Mammary microvascular endothelial cell (primary cell): ENCODE data around the gene FFAR2. TPM values are rescaled to one million over a fixed set of nuclear protein-coding genes. Genes with fewer than 3 reads are reported as not detected.

Experiments
- total RNA-seq: library from RNA; depleted of rRNA; stranded (reverse); fragments of >200 nt; gene quantifications from 2 replicates; pipeline ENCODE4 v1.2.3, GENCODE V29; 2015

Gene FFAR2
- not detected in 2 replicates for total RNA-seq

DNA sequence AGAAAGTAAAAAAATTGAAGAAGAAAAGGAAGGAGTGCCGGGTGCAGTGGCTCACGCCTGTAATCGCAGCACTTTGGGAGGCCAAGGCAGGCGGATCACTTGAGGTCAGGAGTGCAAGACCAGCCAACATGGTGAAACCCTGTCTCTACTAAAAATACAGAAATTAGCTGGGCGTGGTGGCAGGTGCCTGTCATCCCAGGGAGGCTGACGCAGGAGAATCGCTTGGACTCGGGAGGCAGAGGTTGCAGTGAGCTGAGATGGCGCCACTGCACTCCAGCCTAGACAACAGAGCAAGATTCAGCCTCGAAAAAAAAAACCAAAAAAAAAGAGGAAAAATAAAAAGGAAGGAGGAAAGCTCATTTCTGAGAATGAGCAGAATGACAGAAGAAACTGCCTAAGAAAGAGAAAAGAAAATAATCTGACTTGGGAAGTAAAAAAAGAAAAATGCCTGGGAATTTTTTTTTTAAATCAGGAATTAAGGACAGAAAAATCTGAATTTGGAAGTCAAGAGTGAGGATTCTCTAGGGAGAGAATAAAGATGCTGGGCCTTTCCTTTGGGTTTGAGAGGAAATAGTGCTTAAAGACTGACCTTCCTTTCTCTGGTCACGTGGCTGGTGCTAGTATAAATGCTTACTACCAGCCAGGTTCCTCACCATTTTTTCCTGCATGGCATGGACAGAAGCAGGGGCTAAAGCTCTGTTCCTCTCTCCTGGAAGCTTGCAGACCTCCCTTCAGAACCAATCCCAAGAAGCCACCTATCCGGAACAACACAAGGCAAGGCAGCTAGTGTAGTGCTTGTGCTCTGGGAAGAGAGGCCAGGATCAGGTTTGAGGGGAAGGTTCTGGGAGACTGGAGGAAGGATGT lies at the start of gene FFAR2:
TSS of gene FFAR2 (plus strand) at position 652 of the 864 bp plus-strand sequence. CDS start 1,458 bp downstream, outside the sequence.

DNA sequence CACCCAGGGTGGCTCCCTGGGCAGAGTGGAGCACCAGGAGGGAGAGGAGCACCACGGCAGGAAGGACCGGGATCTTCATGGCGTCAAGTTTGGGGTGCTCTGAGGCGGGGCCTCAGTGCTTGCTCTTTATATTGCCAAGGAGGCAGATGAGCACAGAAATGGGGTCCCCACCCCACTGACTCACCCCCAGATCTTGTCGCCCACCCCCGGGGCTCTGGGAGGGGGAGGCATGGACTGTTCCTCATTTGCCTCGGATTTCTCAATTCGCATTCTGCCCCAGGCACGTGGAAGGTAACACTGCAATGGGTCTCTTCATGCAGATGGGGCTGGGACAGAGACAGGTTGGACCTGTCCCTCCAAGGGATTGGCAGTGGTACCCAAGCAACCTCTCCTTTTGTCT lies 42.3 kb downstream of the FFAR2 start, which contains the start of gene KRTDAP:
TSS of gene KRTDAP (minus strand) at position 101 of the 400 bp plus-strand sequence. CDS start at position 79, 22 bp downstream.

Other genes with a start within 250 kb of the FFAR2 start
- gene FAM187B, start 219.5 kb upstream of the FFAR2 start, total RNA-seq: not detected in 2 replicates
- 0.93 and 2.0 TPM in 2 replicates for gene LSR, start 199.3 kb upstream of the FFAR2 start, total RNA-seq
- 63.6 and 70.2 TPM in 2 replicates for gene USF2, start 179.3 kb upstream of the FFAR2 start, total RNA-seq
- gene HAMP, start 165.7 kb upstream of the FFAR2 start, total RNA-seq: not detected in 2 replicates
- gene MAG, start 156.1 kb upstream of the FFAR2 start, total RNA-seq: not detected in 2 replicates
- 0.15 and 1.1 TPM in 2 replicates for gene CD22, start 119.1 kb upstream of the FFAR2 start, total RNA-seq
- gene FFAR1, start 100.4 kb upstream of the FFAR2 start, total RNA-seq: not detected in 2 replicates
- gene FFAR3, start 89.8 kb upstream of the FFAR2 start, total RNA-seq: not detected in 2 replicates
- gene GPR42, start 77.2 kb upstream of the FFAR2 start, total RNA-seq: not detected in 2 replicates
- gene KRTDAP, start 42.2 kb downstream of the FFAR2 start, total RNA-seq: not detected in 2 replicates
- gene DMKN, start 65.4 kb downstream of the FFAR2 start, total RNA-seq: not detected in 2 replicates
- gene SBSN, start 80.1 kb downstream of the FFAR2 start, total RNA-seq: not detected in 2 replicates
- gene GAPDHS, start 85.2 kb downstream of the FFAR2 start, total RNA-seq: not detected in 2 replicates
- gene TMEM147, start 97.4 kb downstream of the FFAR2 start, total RNA-seq: 97.0 and 97.3 TPM in 2 replicates
- gene ATP4A, start 115.4 kb downstream of the FFAR2 start, total RNA-seq: not detected in 2 replicates
- gene PMIS2, start 137.9 kb downstream of the FFAR2 start, total RNA-seq: not detected in 2 replicates
- 13.0 and 13.1 TPM in 2 replicates for gene HAUS5, start 164.5 kb downstream of the FFAR2 start, total RNA-seq
- 93.7 and 102 TPM in 2 replicates for gene RBM42, start 180.8 kb downstream of the FFAR2 start, total RNA-seq
- 0.30 and 0.87 TPM in 2 replicates for gene ETV2, start 193.5 kb downstream of the FFAR2 start, total RNA-seq
- 571 and 586 TPM in 2 replicates for gene COX6B1, start 200.1 kb downstream of the FFAR2 start, total RNA-seq
- not detected in 2 replicates for gene UPK1A, start 218.3 kb downstream of the FFAR2 start, total RNA-seq